SU-DHL-6 (cell line): ENCODE measurements around the gene NOTUM.

ENCODE experiments used
- H2AFZ ChIP-seq: fragments of 200-600 bp; sonication (generic); 2 replicates; pipeline ENCODE4 v1.6.1; 2014; ENCODE audit warnings: low read depth, mild to moderate bottlenecking, moderate library complexity, mixed read lengths, antibody characterized with exemption, low read length; ENCODE audit not compliant: severe bottlenecking
- H3F3A ChIP-seq: fragments of 200-600 bp; shearing (Covaris generic); 2 replicates; pipeline ENCODE4 v1.6.0; 2016; ENCODE audit warnings: antibody characterized with exemption, mild to moderate bottlenecking; ENCODE audit not compliant: insufficient read depth
- H3K27ac ChIP-seq: fragments of 200-600 bp; sonication (generic); 2 replicates; pipeline ENCODE4 v1.5.1; 2016; ENCODE audit warnings: low read depth, mild to moderate bottlenecking, low read length, moderate library complexity, mixed read lengths
- H3K27me3 ChIP-seq: fragments of 200-600 bp; sonication (generic), shearing (Covaris generic); 2 replicates; pipeline ENCODE4 v1.6.0; 2014; ENCODE audit warnings: mild to moderate bottlenecking, low read length
- H3K36me3 ChIP-seq: fragments of 200-600 bp; sonication (generic); 2 replicates; pipeline ENCODE4 v1.6.1; 2014; ENCODE audit warnings: mild to moderate bottlenecking, low read length, mixed read lengths
- H3K4me2 ChIP-seq: fragments of 300-600, 200-600 bp; shearing (Covaris generic), sonication (generic); 2 replicates; pipeline ENCODE4 v1.6.0; 2014; ENCODE audit warnings: low read length, low read depth, mild to moderate bottlenecking; ENCODE audit not compliant: poor library complexity, severe bottlenecking
- H3K4me3 ChIP-seq: fragments of 200-600 bp; sonication (generic); 2 replicates; pipeline ENCODE4 v1.5.1; 2014; ENCODE audit warnings: antibody characterized with exemption, low read length, mild to moderate bottlenecking, mixed read lengths; ENCODE audit not compliant: insufficient read depth, poor library complexity, severe bottlenecking
- H3K79me2 ChIP-seq: fragments of 200-600 bp; sonication (generic); 2 replicates; pipeline ENCODE4 v1.6.1; 2014; ENCODE audit warnings: mild to moderate bottlenecking, low read length, moderate library complexity; ENCODE audit not compliant: insufficient read depth
- H3K9ac ChIP-seq: fragments of 200-600 bp; sonication (generic); 2 replicates; pipeline ENCODE4 v1.7.0; 2014; ENCODE audit warnings: mild to moderate bottlenecking, low read length
- H3K9me2 ChIP-seq: fragments of 200-600 bp; sonication (generic); replicated peaks from 2 replicates; pipeline ENCODE4 v1.6.1; 2014; ENCODE audit warnings: low read length; ENCODE audit not compliant: insufficient read depth
- H3K9me3 ChIP-seq: fragments of 200-600 bp; sonication (generic); 2 replicates; pipeline ENCODE4 v1.6.1; 2014; ENCODE audit warnings: low read length, mixed read lengths; ENCODE audit not compliant: insufficient read depth
- H4K20me1 ChIP-seq: fragments of 200-600 bp; sonication (generic); 2 replicates; pipeline ENCODE4 v1.6.1; 2014; ENCODE audit warnings: low read depth, mild to moderate bottlenecking, antibody characterized with exemption, low read length, moderate library complexity, mixed read lengths
- EZH2phosphoT487 ChIP-seq: fragments of 200-600 bp; sonication (generic), shearing (Covaris generic); conservative IDR thresholded peaks from 2 replicates; pipeline ENCODE4 v1.6.1; 2018; ENCODE audit warnings: mild to moderate bottlenecking, antibody characterized with exemption, low read length, moderate library complexity, mixed read lengths
- TF ChIP-seq, protein P1 (sequence below): fragments of 200-600 bp; sonication (generic); IDR thresholded peaks from one replicate; pipeline ENCODE4 v1.5.1; 2017; ENCODE audit warnings: antibody characterized with exemption, mild to moderate bottlenecking, low read length, moderate library complexity; ENCODE audit not compliant: insufficient read depth, poor library complexity, severe bottlenecking

Gene NOTUM

GRCh38 chr17:81999976-82000802 is 39.2 kb upstream of the NOTUM start:
- no peaks in the 10 kb centered on the region for H3K27me3 ChIP-seq
- H3K9ac ChIP-seq: no peak overlapping the region
- no peaks in the 10 kb centered on the region for H3K79me2 ChIP-seq
- H3F3A ChIP-seq: no peaks in the 10 kb centered on the region
- H3K9me3 ChIP-seq: no peaks in the 10 kb centered on the region
- H3K4me2 ChIP-seq: no peak overlapping the region
- no peaks in the 10 kb centered on the region for H3K9me2 ChIP-seq
- no peak overlapping the region for H3K27ac ChIP-seq
- H3K4me3 ChIP-seq: no peak overlapping the region
- H3K36me3 ChIP-seq: no peaks in the 10 kb centered on the region
- TF ChIP-seq EZH2phosphoT487: no peak
- no peaks in the 10 kb centered on the region for H4K20me1 ChIP-seq
- H2AFZ ChIP-seq: no peak overlapping the region

DNA sequence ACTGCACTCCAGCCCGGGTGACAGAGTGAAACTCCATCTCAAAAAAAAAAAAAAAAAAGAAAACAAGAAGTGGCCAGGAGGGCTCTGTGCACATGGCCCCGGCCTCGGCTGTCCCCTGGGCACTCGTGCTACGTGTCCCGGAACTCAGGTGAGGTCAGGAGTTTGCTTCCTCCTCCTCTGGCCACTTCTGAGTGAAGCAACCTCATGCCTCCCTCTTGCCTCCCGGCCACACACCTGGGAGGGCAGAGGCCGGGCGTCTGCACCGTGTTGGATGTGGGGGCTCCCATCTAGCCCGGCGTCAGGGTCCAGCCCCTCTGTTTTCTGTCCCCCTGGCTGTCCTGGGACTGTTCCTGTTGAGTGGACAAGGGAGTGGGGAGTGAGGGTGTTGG is 38.6 kb upstream of the NOTUM start:
- no peak overlapping the region for H3K4me3 ChIP-seq
- no peaks in the 10 kb centered on the region for H3K36me3 ChIP-seq
- H3K79me2 ChIP-seq: no peaks in the 10 kb centered on the region
- no peak overlapping the region for H2AFZ ChIP-seq
- H3K9me2 ChIP-seq: no peaks in the 10 kb centered on the region
- H3K4me2 ChIP-seq: no peak overlapping the region
- no peak overlapping the region for H3K9ac ChIP-seq
- no peaks in the 10 kb centered on the region for H4K20me1 ChIP-seq
- no peaks in the 10 kb centered on the region for H3K9me3 ChIP-seq
- no peaks in the 10 kb centered on the region for H3K27me3 ChIP-seq
- TF ChIP-seq, protein P1, sequence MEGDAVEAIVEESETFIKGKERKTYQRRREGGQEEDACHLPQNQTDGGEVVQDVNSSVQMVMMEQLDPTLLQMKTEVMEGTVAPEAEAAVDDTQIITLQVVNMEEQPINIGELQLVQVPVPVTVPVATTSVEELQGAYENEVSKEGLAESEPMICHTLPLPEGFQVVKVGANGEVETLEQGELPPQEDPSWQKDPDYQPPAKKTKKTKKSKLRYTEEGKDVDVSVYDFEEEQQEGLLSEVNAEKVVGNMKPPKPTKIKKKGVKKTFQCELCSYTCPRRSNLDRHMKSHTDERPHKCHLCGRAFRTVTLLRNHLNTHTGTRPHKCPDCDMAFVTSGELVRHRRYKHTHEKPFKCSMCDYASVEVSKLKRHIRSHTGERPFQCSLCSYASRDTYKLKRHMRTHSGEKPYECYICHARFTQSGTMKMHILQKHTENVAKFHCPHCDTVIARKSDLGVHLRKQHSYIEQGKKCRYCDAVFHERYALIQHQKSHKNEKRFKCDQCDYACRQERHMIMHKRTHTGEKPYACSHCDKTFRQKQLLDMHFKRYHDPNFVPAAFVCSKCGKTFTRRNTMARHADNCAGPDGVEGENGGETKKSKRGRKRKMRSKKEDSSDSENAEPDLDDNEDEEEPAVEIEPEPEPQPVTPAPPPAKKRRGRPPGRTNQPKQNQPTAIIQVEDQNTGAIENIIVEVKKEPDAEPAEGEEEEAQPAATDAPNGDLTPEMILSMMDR: no peak
- TF ChIP-seq EZH2phosphoT487: no peak
- no peak overlapping the region for H3K27ac ChIP-seq
- H3F3A ChIP-seq: no peaks in the 10 kb centered on the region

GRCh38 chr17:81998691-81999438 is 37.9 kb upstream of the NOTUM start:
- no peaks in the 10 kb centered on the region for H3K79me2 ChIP-seq
- no peak overlapping the region for H3K9ac ChIP-seq
- H3K9me3 ChIP-seq: no peaks in the 10 kb centered on the region
- H3K36me3 ChIP-seq: no peaks in the 10 kb centered on the region
- no peak overlapping the region for H2AFZ ChIP-seq
- H3K27ac ChIP-seq: no peak overlapping the region
- no peaks in the 10 kb centered on the region for H3K27me3 ChIP-seq
- no peak overlapping the region for H3K4me3 ChIP-seq
- TF ChIP-seq, protein P1: no peak
- H3F3A ChIP-seq: no peaks in the 10 kb centered on the region
- H4K20me1 ChIP-seq: no peaks in the 10 kb centered on the region
- H3K4me2 ChIP-seq: no peak overlapping the region
- H3K9me2 ChIP-seq: no peaks in the 10 kb centered on the region

- Histone ChIP-seq H3F3A (no peaks in the 10 kb centered on the region), H3K4me2 (no peak overlapping the region), H3K9ac (no peak overlapping the region), H3K79me2 (no peaks in the 10 kb centered on the region), H3K36me3 (no peaks in the 10 kb centered on the region), H3K4me3 (no peak overlapping the region), H4K20me1 (no peaks in the 10 kb centered on the region), H2AFZ (no peak overlapping the region), H3K27ac (no peak overlapping the region), H3K9me3 (no peaks in the 10 kb centered on the region), H3K27me3 (no peaks in the 10 kb centered on the region), H3K9me2 (no peaks in the 10 kb centered on the region)
- no peak for TF ChIP-seq EZH2phosphoT487
- TF ChIP-seq, protein P1: no peak
Measured at GRCh38 chr17:81998212-81998611, 37.2 kb upstream of the NOTUM start.
